GM18505 (cell line): Measurements from ENCODE around the gene ATG4B.
"Not testable (repeated sequence)": the region's sequence is repeated elsewhere in the genome, so short reads cannot be mapped to it uniquely, and the experiment has no call there.

ENCODE experiments used
- ATAC-seq: cut with Tn5 transposase; IDR thresholded peaks from one replicate; pipeline ENCODE4 v1.9.1; 2021; ENCODE audit not compliant: unreplicated experiment
- POLR2A ChIP-seq: IDR thresholded peaks from 4 replicates; pipeline ENCODE4 v1.6.1; 2011; ENCODE audit warnings: borderline replicate concordance; ENCODE audit not compliant: insufficient read depth, insufficient read length; ENCODE audit errors: extremely low read depth

The ATG4B gene

DNA sequence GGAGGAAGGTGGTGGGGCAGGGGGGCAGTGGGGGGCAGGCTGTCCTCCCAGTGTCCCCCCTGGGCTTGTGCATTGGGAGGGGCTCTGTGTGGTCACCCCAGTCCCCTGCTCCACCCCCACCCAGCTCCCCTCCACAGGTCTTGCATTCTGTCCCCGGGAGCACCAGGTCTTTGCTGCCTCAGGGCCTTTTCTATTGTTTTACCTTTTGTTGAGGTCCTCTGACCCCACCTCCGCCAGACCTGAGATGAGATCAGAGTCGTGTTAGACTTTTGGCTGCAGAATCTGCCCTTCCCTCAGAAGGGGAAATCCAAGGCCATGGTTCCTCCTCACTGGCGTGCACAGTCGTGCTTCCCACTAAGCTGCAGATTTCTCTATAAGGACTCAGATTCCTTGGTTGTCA lies 20.8 kb downstream of the ATG4B start:
- ATAC-seq: no peak
- no peak for TF ChIP-seq POLR2A

DNA sequence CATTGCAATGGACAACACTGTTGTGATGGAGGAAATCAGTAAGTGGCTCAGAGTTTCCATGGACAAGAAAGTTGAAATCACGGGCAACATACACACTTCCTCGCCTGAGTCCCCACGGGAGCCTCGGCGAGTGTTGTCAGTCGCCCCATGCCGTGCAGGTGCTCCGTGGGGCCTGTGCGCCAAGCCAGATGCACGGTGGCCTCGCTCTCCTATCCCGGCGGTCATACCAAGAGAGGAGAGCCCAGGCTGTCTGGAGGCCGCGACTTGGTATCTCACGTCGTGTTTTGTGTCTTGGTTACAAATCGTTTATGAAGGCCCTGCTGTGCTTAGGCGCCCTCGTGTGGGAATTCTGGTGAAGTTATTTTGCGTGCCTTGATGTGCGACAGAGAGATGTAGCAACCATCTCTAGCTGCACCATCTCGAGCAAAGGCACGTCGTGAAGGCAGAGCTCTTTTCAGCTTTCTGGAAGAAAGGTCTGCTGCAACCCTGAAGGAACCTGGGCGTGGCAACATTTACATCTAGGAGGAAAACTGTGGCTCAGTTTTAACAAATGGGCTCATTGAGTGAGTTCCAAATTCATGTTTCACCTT lies 21.8 kb downstream of the ATG4B start:
- ATAC-seq: no peak

DNA sequence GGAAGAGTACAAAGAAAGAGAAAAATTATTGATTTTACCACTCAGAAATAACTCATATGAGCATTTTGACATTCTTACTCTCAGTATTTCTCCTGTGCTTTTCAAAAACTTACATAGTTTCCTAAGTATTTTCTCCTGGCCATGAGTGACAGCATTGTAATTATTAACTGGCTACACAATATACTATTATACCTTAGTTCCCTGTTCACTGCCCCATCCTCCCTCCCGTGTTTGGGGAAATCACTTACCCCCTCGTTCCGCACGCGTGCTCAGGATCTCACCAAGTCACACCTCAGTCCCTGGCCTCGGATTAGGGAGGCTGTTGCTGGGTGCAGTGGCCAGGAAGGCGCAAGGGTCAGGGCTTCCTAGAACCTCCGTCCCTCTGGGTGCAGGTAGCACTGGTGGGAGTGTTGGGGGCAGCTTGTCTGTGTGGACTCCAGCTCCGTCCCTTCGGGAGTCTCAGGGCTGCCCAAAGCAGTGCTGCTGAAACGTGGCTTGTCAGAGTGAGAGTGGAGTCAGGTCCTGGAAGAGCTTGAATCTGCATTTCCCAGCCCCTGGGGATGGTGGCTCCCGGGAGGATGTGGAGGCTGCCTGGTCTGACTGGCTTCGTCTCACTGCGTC lies 23.2 kb downstream of the ATG4B start:
- TF ChIP-seq POLR2A: no peak

More for the DNA sequence above, 21.8 kb downstream of the ATG4B start:
- no peak for TF ChIP-seq POLR2A

DNA sequence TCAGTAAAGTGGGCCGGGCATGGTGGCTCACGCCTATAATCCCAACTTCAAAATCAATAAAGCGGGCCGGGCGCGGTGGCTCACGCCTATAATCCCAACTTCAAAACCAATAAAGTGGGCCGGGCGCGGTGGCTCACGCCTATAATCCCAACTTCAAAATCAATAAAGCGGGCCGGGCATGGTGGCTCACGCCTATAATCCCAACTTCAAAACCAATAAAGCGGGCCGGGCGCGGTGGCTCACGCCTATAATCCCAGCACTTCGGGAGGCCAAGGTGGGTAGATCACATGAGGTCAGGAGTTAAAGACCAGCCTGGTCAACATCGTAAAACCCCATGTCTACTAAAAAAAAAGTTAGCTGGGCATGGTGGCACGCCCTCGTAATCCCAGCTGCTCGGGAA lies 25.2 kb downstream of the ATG4B start:
- not testable (repeated sequence) for ATAC-seq

More for the DNA sequence above, 23.2 kb downstream of the ATG4B start:
- ATAC-seq: no peak

DNA sequence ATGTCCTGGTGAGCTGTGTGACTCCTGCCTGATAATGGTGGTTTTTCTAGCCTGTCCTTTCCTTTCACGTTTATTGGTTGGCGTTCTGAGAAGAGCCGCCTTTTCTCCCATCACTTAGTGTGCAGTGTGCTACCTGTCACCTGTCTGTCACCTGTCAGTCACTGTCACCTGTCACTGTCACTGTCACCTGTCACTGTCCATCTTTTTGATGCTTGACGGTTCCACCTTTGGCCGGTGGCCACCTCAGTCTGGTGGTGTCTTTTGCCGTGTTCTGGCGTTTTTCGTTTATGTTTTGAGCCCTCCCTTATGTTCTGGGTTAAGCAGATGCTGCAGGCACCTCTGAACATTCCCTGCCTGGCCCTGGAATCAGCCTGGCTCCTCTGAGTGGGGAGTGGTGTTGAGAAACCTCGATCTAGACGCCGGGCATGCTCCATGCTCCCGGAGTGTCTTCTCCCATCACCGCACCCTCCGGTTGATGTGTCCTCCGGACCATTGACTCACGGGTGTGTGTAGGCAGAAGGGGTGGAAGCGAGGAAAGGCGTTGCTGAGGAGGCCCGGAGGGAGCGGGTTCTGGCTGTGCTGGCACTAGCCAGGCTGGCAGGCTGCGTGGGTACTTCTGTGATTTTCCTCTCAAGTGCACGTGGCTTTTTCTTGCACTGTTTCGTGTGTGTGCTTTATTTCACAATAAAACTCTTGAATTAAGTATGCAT lies 28.4 kb downstream of the ATG4B start:
- TF ChIP-seq POLR2A: no peak
- no peak for ATAC-seq

DNA sequence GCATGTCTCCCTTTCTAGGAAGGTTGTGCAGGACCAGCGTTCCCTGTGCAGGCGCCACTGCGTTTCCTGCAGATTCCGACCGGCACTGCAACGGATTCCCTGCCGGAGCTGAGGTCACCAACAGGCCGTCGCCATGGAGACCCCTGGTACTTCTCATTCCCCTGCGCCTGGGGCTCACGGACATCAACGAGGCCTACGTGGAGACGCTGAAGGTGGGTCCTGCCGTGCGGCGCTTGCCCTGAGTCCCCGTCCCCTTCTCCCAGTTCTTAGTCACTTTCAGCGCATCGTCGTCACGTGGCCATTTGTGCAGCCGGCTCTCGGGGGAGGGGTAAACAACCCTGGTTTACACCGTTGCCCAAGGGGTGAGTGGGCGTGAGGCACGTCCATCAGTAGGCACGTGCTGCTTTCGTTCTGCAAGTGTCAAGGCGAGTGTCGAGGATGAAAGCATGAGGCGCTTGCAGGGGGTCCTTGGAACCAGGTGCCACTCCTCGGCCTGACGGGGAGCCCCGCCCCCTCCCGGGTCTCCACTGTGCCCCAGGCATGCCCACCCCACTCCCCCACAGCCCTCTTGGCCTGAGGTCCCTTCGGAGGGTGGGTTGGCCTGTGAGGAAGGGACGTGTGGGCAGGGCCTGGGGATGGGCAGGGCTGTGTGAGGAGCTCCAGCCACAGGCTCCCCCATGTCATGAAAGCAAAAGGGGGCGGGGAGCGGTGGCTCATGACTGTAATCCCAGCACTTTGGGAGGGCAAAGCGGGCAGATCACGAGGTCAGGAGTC lies 29.3 kb downstream of the ATG4B start:
- ATAC-seq: no peak
- TF ChIP-seq POLR2A: no peak

DNA sequence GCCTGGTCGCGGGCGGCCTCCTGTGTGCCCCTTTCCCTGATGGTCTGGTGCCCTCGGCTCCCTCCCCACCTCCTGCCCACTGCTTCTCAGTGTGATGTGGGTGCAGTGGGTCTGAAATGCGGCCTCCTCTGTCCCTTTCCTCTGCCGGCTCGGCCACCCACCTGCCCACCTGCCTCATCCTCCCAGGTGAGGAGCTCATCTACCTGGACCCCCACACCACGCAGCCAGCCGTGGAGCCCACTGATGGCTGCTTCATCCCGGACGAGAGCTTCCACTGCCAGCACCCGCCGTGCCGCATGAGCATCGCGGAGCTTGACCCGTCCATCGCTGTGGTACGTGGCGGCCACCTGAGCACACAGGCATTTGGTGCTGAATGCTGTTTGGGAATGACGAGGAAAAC lies 30.9 kb downstream of the ATG4B start:
- no peak for TF ChIP-seq POLR2A
- no peak for ATAC-seq

DNA sequence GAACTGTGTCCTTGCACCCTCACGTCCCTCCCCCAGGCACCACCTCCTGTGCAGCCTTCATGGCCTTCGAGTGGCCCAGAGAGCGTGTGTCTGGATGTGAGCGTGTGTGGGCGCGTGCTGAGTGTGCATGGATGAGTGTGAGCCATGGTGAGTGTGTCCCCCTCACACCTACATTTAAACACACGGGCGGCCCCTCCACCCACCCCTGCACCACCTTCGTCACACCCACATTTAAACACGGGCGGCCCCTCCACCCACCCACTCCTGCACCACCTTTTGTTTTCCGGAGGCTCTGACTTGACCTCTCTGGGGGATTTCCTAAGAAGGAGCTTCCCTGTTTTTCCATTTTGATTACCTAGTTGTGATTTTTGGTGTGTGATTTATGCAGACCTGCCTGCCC lies 31.3 kb downstream of the ATG4B start:
- ATAC-seq: no peak
- no peak for TF ChIP-seq POLR2A

DNA sequence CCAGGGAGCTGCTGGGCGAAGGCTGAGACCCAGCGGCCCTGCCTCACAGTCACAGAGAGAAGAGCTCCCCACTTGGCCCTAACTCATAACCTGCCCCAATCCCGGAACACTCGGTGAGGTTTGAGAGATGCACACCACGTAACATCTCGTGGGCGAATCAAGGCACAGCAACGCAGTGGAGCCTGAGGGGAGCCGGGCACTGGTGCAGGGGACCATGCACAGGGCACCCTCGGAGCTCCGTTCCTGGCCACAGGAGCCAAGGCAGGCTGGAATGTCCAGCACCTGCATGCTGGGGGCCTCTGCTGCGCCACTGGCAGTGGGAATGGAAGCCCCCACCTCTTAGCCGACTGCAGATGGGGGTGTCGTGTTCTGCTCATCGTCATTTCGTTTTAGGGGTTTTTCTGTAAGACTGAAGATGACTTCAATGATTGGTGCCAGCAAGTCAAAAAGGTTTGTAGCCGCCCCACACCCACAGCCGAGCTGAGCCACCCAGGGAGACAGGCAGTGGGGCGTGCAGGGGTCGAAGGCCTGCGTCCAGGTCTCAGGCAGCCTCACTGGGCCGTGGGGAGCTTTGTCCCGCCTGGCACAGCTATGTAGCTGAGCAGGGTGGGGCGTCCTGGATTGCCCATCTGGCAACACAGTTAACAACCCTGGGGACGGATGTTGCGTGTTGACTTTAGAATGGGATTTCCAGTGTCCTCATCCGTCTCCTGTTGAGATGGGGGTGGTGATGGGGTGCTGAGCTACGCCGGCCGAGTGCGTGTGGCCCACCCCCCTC lies 33.0 kb downstream of the ATG4B start:
- no peak for ATAC-seq
- TF ChIP-seq POLR2A: no peak

DNA sequence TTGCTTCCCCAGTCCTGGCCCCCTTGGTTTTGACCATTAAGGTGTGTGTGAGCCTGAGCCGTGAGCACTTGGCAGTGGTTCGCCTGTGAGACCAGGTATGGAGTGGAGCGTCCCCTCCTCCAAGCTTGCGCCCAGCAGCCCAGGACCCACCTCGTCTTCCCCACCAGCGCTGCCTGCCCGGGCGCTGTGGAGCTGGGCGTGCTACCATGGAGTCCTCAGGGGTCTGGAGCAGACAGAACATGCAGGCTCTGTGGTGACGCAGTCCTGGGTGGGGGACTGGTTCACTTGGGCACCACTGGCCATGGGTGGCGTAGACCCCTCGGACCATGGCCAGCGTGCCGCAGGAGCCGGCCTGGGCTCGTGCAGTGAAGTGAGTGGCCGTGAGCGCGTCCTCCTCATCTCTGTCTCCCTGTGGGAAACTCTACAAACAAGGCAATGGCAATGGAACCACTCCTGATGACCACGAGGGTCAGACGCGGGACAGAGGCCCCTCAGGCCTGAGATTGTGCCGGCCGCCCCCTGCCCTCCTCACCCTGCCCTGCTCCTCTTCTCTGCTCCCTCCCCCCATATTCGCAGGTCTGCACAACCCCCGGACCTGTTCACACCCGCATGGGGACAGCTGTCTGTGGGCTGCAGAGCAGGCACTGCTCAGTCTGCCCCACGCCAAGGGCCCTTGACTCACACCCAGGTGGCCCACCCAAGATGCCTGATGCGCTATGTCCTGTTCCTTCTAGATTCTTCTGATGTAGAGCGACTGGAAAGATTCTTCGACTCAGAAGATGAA lies 34.2 kb downstream of the ATG4B start:
- ATAC-seq: no peak
- TF ChIP-seq POLR2A: no peak

DNA sequence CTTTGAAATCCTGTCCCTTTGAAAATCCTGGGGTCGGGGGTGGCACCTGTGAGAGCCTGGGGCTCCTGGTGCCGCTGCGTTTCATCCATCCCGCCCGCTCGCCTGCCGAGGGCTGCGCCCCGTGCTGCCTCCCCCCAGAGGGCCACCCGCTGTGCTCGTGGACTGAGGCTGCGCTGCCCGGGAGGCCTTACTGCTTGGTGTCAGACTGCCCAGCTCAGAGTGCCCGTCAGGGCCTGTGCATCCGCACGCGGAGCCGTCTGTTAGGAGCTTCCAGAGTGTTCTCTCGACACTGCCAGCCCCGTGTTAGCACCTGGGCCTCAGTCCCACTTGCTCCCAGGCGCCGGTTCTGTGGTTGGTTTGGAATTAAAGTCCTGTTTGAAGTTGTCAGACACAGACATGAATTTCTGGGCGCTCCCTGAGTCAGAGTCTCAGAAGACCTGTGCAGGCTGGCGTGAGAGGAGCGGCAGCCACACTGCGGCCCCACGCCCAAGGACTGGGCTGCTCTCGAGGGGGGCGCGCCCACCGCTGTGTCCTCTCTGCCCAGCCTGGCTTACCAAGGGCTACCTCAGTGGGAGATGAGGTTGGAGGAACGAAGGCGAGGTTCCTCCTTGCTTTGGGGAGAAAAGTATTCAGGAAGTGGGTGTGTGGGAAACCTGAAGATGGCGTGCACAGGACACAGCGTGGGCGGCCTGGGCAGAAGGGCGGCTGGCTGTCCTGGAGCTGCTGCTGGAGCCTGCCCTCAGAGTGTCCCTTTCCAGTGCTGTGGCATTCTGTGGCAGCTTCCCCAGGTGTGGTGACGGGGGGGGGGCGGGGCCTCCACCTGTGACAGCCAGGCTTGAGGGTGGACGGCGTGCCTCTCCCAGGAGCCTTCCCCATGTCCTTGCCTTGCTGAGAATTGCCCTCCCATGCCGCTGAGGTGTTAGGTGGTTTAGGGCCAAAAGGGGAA lies 35.0 kb downstream of the ATG4B start:
- no peak for ATAC-seq
- TF ChIP-seq POLR2A: no peak
